COLO668 (cell line): ENCODE measurements around the gene SLC22A23.

ENCODE experiments used
- DNase-seq: peaks from one replicate; lab custom pipeline; 2025; ENCODE audit not compliant: unreplicated experiment; lab: John Stamatoyannopoulos, UW

SLC22A23 gene

DNA sequence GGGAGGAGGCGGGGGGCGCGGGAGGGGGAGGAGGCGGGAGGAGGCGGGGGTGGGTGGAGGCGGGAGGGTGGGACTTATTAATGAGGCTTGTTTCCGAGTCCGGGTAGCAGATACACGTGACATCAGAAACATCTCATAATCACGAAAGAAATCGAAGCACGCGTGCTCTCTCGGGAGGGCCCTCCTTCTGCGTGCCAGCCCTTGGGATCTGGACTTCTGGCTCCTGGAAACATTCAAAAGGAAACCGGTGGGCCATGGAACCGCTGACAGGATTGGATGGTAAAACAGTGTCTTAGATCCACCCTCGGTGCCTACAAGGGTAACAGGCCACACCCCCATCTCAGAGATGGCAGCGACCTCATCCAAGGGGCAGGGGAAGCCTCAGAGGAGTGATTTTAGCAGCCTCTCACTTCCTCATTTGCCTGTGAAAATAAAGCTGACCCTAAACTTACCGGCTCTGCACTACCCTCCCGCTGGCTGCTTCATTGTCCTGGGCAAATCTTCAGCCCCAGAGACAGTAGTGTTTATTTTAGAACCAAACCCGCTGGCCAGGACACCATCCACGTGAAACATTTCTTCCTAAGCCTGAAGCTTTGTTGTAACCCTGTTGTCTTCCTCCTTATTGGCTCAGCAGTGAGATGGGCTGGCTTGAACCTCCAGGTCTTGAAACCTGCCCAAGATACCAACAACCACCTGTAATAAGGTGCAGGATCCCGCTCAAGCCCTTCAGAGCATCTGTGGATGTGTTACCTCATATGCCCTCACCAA is 100.6 kb downstream of the SLC22A23 start:
- DNase-seq = peak; percentile 18

DNA sequence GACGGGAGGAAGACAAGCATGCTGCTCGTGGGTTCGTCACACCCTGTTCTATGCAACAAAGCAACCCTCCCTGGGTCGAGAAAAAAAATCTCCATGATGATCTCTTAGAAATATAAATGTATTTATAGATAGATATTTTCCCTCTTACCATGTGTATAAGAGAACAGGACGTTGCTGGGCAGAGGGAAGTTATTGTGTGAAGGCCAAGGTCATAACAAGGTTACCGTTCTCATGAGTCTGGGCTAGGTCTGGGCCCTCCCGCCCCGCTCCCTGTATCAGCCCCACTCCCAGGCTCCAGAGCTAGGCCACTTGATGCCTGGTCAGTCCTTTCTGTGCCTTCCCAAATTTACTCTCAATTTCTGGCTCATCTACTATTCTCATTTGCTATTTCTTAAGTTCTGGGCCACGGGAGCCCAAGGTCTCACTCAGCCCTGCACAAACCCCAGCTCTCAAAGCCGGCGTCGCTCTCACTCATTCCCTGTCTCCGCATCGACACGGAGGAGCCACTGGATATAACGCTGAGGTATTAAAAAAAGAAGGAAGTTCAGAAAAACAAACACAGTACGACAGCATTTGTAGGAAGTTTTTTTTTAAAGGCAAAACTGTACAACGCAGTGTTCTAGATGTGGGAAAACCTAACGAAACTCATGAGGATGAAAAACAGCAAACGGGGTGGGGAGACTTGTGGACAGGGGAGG is 101.3 kb downstream of the SLC22A23 start:
- no peak for DNase-seq

DNA sequence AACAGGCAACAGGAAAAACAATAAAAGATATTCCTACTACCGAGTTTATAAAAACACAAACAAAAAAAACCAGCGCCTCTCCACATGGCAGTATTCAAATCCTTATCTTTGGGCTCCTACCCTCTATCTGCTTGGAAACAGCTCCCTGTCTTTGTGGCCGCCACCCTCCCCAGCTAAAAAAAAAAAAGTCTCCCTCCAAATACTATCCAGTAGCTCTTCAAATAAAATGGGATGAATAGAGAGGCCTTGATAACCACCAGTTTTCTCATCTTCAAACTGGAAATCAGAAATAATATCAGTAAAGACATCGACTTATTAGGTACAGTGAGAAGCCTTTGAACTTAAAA is 101.9 kb downstream of the SLC22A23 start:
- DNase-seq = no peak

DNA sequence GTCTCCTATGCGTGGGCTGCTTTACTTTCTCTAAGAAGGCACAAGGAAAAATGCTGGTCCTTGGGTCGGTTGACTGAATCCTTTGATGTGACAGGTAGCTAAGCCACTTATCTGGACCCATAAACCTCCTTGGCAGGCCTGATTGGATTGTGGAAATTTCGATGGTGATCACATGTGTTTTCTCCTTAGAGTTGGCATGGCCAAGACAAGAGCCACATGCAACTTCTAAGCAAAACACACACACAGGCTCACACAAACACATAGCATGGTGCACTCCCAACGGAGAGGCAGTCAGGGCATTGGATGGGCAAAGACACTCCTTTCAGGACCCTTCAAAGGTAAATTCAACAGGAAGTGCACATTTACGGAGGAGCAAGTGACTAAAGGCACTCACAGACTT is 102.9 kb downstream of the SLC22A23 start:
- no peak for DNase-seq

DNA sequence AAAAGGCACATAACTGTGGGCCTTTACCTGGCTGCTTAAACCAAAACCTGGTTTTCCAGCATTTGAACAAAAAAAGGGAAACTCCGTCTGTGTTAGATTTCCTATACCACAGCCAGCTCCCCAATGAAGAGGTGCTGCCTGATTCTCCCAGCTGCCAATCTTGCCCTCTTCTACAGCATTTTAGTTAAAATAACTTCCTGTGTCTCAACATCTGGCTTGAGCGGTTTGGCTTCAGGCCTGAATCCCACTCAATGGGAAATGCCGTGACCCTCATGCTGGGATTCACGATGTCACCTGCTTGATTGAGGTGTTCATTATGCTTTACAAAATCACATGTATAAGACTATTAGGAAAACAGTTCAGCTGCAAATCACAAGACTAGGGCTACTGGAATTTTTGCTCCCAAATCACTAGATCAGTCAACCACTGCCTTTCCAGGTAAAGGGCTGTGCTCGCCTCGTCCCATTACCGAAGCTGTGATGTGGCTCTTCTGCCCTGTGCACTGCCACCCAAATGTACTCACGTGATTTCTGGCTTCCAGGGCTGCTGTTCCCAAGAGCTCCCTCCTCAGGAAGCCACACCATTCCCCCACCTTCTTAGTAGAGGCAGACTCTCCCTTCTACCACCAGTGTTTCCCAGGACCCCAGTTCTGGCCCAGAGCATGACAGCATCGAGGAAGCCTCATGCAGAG is 103.5 kb downstream of the SLC22A23 start:
- no peak for DNase-seq

DNA sequence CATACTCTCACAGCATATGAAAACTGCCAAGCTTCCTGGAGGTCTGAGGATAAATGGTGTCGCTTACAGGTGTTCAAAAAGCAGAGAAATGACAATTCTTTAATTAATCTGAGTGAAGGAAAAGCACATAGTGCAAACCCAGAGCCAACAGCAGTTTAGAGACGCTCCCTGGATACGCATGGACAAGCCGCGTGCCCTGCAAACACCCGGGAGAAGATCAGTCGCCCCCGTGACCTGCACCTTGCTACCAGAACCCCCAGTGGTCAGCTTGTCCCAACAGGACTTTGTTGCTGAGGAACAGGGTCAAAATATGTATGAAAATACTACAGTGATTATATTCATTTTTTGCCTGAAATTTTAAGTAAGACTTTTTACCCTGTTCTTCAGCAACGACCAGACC is 104.2 kb downstream of the SLC22A23 start:
- DNase-seq = peak; percentile 18

DNA sequence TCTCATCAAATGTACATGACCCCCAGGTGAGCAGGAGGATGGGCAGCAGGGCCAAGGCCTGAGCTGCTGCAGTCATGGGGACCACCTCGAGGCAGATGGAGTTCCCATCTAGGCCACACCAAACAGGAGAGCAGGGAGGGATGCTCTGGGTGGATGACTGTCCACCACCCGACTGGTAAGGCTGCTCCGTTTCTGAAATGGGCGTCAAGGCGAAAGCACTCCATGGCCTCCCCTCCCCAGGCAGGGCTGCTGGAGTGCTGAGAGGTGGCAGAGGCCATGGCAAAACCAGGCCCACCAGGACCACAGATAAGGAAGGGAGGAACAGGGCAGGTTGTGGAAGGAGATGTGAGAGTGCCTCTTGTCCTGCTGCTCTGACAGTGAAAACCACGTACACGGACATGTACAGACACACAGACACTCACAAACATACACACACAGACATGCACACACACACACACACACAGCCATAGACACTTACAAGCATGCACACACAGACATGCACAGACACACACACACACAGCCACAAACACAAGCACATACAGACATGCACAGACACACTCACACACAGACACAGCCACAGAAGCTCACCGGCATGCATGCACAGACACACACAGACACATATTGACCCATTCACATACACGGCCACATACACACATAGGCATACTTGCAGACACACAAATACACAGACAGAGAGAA is 104.9 kb downstream of the SLC22A23 start:
- DNase-seq = no peak

DNA sequence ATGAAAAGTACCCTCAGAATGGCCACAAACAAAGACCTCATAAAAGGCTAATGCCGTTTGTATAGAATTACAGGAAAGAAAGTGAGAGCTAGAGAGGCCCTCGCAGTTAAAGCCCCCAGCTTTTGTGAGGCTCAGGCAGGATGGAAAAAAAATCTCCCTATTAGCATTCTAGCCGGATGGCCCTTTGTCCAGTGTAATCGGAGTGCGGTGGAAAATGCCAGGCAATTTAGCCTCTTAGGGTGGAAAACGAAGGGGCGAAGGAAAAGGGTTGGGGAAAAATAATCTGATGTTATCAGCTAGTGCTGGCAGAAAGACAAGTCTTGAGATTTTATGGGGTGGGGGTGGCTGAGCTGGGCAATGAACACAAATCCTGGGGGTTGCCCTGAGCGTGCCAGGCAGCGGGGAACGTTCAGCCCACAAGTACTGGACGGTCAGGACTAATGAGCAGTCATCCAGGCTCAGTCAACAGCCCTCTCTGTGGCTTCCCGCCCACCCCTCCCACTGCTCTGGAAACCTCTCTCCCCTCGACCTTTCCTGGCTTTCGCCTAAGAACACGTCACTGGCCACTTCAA is 105.7 kb downstream of the SLC22A23 start:
- no peak for DNase-seq

DNA sequence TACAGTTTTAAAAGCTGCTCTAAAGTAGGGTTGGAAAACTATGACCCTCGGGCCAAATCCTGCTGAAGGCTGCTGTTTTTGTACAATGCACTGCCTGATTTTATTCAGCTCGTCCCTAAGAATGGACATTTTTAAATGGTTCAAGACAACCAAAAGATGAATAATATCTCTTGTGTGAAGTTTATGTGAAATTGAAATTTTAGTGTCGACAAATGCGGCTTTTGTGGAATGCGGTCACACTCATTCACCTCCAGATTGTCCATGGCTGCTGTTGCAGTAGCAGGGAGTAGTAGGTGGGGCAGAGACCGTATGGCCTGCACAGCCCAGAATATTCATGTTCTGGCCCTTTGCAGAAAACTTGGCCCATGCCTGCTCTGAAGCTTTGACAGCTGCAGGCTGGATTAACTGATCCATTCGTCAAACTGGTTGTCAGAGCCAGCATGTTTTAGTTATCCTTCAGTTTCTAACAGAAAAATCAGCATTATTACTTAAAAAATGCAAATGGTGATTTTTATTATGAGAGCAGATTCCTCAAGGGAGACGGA is 106.5 kb downstream of the SLC22A23 start:
- DNase-seq = no peak

DNA sequence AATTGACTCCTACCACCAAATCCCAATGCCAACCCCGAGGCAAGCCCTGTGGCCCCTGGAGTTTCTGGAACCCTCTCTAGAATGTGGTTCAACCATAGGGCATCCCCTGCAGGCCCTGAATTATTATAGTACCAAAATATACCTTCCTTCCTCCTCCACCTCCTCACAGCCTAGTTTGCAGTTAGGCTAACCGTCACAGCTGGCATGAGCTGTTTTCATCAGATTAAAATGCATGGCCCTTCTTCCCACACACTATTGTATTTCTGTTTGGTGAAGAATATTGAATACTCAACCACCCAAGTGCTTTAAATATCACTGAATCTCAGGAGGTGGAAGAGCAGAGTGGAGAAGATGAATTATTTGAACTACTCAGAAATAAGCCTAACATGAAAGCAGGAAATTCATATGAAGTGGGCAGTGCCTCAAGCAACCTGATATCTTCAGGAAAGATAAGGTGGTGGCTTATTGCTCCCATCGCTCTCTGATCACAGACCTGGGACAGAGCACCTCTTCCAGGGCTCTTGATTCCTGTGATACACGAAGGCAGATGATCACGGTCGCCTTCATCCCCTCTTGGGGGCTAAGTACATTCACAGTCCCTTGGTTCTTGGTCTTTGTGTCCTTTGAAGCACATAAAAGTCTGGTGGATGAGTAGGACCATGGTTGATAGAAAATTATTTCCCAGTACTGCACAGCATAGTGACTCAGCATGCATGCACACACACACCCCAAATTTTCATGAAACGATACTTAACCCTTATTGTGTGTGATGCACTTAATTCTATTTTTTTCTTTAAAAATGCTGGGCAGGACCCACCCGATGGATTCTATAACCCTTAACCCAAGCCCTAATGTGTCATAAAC is 107.2 kb downstream of the SLC22A23 start:
- no peak for DNase-seq

DNA sequence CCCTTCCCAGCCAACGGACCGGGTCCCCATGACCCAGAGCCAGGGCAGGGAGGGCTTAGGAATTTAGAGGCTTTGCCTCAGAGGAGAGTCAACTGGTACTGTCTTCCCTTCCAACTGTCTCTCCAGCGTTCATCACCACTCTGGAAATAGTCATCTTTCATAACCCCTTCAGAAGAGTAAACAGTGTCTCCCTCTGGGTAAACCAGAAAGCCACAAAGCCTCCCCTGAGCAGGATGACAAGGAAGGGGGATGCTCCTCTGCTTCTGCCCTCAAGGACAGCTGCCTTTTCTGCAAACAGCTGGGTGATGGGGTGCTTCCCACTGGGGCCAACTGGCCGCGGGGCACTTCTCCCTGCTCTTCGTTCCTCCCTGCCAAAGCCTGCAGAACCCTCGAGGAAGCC is 108.0 kb downstream of the SLC22A23 start:
- peak; percentile 30 for DNase-seq

DNA sequence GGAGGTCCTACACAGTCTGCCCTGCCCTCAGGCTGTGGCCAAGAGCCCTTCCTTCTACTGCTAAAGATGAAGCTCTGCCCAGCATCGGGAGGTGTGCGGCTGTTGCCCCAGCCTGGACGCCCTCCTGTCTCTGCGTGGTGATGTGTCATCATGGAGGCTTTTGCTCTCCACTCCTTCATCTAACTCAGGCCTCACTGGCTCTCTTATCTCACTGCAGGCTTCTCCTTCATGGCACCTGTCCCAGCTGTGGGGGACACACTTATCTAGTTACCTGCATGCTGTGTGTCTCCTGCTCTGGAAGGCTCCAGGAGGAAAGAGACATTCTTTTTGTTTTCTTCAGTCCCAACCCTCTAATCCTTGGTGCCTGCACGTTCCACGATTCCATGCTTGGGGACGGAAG is 109.0 kb downstream of the SLC22A23 start:
- no peak for DNase-seq

DNA sequence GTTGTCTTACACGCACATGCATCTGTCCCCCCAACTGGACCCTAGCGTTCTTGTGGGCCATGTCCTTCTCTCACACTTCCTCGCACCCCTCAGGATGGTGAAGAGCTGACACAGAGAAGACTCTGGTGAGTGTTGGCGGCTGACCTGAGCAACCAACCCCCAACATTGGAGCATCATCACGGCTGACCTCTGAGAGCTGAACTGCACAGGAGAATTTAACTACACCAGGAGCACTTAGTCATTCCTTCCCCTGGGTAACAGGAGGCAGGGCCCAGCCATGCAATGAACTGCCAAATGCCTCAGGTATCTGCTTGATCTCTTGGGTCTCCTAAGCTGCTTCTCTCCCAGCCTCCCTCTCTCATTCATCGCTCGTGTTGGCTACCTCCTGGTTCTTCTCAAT is 109.6 kb downstream of the SLC22A23 start:
- DNase-seq = no peak

DNA sequence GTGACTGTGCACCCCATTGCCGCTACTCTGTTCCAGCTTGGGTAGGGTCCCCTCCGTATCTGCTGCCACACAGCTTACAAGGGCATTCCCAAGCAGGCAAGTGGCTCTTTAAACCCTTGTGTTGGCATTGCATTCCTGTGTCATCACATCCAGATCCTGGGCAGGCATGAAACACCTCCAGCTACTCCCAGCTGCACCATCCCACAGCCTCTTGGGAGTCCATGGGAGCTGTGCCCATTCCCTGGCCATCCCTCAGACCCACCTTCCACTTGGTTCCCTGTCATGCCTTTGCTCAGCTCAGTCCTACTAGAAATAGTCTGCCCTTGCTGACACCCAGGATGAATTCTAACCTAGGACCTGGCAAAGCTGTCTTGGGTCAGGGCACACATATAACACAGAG is 110.4 kb downstream of the SLC22A23 start:
- DNase-seq = no peak

DNA sequence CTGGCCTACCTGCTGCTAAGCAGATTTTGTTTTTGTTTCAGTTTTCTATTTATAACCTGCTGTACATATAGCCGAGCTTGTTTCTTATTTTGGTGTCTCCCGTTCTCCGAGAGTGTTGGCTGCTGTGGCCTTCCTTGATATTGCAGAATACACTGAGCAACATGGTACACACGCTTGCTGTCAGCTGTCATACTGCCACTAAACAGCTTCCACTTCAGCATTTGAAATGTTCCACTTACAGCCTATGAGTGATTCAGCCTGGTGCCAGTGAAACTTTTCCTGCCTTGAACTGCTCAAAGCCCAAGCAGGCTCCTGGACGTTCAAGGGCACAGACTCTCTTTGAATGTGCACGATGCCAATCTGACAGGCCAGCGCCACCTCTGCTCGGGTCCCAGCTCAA is 111.0 kb downstream of the SLC22A23 start:
- no peak for DNase-seq

DNA sequence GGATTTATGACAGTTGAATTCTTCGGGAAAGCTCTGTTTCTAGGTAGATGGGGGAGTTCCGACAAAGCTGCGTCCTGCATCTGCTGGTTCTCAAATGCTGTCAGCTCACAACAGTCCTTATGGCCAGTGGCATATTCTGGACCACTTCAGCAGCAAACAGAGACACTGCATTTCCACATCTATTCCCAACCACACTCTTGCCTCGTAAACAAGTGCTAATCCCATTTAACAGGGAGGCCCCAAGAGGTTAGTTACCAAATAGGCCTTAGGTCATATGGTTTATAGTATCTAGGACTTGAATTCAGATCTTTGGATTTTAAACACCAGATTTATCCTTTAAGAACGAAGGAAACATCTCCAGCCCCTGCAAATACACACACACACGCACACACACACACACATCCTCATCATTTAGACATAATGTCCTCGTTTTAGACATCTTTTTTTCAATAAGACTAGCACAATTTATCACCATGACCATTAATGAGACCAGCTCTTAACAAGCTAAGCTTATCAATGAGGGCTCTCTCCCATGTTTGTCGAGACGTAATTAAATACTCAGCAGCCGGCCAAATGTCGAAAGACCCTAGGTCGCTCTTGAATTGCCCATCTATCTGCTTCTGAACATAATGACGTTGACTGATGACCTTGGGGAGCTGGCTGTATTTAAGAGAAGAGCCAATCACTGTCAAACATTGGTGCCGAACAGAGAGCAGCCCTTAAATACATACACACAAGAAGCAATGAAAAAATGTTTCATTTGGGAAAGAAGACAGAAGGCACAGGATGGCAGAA is 113.6 kb downstream of the SLC22A23 start:
- no peak for DNase-seq

DNA sequence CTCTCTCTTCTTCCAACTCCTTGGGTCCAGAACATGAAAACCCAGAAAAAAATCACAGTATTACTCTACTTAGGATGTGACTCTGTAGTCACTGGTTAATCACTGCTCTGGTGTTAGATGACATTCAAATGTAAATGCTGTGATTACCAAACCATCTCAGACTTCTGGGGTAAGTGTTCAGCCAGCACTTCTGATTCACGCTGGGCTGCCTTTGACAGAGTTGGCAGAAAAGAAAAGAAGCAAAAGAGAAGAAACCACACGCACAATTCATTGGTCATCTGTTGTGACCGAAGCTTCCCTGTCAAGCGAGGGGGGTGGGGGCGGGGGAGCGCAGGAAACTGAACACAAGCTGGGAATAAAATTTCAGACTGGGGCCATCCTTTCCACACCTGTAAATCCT is 115.4 kb downstream of the SLC22A23 start:
- no peak for DNase-seq

DNA sequence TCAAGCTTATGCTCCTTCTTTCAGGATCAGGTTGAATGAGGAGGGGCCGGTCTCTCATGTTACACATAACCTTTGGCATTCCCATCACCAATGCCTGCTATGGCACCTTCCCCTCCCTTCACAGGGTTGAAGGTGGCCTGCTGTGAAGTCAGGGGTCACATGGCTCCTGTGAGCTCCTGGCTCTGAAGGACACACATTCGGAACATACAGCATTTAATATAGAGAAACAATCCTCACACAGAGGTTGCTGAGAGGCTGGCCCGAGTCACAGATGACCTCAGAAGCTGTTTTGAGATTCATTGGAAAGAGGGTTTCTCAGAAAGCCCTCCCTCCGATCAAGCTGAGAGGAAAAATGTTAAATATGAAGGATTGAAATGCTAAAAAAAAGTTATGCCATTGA is 116.0 kb downstream of the SLC22A23 start:
- no peak for DNase-seq

DNA sequence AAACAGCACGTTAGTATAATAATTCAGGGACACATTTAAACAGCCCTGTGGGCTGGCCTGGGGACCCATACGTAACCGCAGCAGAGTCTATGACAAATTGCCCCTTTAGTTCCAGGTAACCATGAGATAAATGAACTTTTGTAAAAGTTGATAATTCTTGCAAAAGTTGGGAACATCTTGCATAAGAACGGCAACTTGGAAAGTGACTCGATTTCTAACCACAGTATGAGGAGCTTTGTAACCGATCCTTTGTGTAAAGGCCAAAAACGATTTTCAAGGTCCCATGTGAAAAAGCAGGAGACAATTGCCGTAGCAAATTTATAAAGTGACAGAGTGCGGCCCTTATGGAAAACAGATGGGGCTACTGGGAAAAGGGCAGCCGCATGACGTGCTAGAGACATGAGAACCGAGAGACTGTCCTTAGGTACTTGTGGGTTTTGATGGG is 116.5 kb downstream of the SLC22A23 start:
- no peak for DNase-seq
